CD4-positive, alpha-beta T cell treated with Interleukin-6 for 4 hours (primary cell): ENCODE data around the gene ATP11B.
"Not testable (repeated sequence)": the region's sequence is repeated elsewhere in the genome, so short reads cannot be mapped to it uniquely, and the experiment has no call there.

ENCODE experiments used
- DNase-seq: peaks from one replicate; pipeline ENCODE4 v3.0.0-alpha.2; 2020; ENCODE audit warnings: mixed read lengths

ATP11B gene

DNA sequence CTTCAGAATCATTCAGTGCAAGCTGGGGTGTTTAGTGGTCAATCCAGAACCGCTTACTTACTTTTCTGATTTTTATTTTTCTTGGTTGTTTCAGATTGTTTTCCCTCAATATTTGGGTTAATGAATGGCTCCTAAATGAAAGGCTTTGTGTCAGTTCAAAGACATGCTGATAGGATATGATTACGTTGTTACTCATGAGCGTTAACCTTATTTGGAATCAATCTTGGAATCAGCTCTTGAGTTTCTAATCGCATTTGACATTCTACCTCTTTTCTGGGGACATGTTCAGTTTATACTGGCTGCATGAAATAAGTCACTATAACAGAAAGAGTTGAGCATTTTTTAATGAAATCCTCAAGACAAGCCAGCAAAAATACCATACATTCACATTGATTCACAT is 50.2 kb downstream of the ATP11B start:
- DNase-seq = no peak

DNA sequence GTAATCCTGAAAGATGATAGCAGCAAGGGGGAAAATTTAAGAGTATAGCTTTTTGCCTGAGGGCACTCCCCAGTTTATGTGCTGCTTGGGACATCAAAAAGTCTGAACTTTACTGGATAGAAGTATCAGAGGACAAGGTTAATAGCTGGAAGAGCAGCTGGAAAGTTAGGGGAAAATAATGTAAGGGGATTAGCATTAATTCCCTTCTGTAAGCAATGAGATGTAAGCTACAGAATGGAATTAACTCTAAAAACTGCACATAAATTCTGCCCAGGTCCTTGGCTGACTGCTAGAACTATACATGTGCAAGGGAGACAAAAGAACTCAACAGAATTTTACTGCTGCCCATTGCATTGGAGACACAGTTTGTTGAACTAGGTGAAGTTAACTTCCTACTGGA is 55.6 kb downstream of the ATP11B start:
- no peak for DNase-seq

DNA sequence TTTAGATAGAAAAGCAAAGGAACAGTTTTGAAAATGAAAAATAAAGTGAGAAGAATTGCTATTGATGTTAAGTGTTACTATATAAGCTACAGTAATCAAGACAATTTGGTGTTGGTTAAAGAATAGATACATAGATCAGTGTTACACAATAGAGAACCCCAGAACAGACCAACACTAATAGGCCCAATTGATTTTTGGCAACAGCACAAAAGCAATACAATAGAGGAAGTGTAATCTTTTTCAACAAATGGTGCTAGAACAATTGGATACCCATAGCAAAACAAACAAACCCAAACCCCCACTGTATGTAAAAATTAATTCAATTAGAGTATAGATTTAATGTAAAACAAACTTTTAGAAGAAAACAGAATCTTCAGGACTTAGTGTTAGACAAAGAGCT is 61.8 kb downstream of the ATP11B start:
- no peak for DNase-seq

DNA sequence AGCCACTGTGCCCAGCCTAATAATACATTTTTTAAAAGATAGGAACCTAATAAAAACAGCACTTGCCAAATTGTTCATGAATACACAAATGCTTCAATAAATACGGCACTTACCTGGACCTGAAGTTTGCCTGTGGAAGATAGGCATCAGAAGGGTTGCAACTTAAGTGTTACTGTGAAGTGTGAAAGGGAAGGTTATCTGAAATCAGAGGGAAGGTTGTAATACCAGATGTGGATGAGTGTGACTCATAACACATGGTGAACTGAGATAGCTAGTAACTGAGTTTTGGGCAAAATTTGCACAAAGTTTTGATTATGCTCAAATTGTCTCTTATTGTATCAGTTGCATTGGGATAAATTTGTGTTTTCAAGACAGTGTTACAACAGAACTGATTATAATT is 68.0 kb downstream of the ATP11B start:
- DNase-seq = no peak

DNA sequence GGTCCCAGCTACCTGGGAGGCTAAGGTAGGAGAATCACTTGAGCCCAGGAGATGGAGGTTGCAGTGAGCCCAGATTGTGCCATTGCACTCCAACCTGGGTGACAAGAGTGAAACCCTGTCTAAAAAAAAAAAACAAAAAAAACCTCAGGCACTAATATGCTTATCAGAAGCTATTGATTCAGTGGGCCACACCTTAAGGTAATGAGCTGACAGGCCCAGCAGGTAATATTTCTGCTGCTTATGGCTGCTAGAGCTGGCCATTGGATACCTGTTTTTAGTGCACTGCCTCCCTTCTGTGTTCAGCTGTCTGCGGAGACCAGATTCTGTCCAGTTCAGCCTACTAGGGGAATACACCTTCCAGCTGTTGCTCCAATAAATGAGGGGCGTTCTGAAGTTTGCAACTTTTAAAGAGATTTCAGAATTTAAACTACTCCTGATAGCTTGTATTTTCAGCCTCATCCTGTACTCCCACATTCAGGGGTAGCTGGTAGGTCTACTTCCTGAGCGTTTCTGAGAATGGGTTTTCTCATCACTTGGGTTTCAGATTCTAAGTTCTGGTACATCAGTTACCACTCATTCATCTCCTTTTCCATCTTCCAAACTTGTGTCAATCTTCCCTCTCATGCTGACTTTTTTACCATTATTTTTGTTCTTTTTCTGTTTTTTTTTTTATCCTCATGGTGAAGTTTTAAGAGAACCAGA is 69.0 kb downstream of the ATP11B start:
- DNase-seq = no peak

DNA sequence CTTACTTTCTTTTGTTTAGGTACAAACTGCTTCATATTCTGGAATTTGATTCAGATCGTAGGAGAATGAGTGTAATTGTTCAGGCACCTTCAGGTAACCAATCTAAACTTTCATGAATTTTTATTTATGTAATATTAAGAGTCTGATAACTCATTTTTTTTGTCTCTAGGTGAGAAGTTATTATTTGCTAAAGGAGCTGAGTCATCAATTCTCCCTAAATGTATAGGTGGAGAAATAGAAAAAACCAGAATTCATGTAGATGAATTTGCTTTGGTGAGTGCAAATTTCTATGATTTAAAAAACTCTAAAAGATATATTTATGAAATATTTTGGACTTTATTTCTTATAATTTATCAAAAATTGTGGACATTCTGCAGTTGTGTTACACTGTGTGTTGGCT is 75.8 kb downstream of the ATP11B start:
- no peak for DNase-seq

DNA sequence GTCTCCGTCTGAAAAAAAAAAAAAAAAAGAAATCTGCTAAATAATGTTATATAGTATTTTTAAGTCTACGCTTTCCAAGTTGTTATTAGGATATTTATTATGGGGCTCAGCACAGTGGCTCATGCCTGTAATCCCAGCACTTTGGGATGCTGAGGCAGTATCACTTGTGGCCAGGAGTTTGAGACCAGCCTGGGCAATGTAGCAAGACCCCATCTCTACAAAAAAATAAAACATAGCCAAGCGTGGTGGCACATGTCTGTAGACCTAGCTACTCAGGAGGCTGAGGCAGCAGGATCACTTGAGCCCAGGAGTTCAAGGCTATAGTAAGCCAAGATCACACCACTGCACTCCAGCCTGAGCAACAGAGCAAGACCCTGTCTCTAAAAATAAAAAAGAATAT is 77.6 kb downstream of the ATP11B start:
- DNase-seq = not testable (repeated sequence)

DNA sequence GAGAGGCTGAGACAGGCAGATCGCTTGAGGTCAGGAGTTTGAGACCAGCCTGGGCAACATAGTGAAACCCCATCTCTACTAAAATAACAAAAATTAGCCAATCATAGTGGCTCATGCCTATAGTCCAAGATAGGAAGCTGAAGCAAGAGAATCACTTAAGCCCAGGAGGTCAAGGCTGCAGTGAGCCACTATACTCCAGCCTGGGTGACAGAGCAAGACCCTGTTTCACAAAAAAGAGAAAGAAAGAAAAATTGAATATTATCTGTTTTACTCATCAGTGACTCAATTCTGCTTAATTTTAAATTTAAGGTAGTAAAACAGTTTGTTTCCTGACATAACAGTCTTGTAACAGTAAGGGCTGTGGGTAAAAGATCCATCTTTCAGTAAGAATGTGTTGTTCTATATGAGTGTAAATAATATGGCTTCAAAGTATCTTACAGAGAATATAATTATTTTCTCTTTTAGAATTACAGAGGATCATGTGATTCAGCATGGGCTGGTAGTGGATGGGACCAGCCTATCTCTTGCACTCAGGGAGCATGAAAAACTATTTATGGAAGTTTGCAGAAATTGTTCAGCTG is 85.8 kb downstream of the ATP11B start:
- no peak for DNase-seq

DNA sequence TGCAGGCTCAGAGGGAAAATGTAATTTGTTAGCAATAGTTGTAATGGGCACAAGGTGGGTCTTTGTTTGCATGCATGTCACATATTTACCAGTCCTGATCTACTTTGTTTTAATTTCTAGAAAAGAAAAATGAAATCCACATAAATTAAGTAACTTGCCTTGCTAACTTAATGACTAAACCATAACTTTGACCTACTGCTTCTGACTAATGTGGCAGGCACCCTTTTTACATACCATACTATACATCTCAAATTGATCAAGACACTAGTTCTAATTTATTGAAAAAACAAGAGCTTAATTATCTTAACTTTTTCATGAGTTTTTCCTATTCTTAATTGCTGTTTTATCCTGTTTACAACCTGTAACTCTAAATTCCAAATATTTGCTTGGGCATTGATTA is 93.2 kb downstream of the ATP11B start:
- no peak for DNase-seq

DNA sequence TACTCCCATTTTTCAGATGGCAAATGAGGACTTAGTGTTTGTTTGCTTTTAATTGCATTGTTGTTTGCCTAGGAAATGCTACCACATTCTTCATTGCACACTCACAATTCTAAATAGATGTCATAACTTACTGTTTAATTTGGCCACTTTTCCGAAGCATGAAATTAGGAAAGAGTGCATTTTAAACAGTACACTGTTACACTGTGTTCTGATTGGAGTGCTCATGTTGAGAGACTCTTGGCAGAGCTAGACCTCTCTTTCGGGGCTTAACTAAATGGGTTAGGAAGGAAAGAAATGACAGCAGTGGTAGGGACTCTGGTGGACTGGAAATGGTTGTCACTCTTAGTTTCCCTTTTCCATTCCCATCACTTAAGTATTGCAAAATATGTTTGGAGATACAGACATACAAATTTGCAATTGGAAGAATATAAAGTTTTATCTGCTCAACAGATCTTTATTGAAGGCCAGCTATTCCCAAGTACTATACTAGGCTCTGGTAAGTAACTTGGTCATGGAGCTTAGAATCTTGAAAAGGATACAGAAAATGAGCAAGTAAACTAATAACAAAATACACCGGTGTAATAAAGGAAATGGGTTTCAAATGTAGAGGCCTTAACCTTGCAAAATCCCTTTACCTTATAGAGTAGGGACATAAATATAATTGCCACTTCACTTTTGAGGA is 96.8 kb downstream of the ATP11B start:
- no peak for DNase-seq

DNA sequence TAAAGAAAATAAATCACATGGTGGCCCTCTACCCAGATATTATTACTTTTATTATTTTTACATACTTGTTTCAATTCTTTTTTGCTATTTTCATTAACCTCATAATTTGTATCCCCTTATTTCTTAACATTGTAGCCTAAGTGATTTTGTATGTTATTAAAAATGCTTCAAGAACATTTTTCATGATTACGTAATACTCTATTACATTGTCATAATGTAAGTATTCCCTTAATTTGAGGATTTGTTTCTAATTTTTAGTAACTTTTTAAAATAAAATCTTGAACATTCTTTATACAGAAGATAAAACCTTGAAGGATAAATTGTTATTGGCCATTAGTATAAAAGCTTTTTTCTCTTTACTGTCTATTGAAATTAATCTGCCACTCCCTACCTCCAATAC is 98.1 kb downstream of the ATP11B start:
- no peak for DNase-seq

DNA sequence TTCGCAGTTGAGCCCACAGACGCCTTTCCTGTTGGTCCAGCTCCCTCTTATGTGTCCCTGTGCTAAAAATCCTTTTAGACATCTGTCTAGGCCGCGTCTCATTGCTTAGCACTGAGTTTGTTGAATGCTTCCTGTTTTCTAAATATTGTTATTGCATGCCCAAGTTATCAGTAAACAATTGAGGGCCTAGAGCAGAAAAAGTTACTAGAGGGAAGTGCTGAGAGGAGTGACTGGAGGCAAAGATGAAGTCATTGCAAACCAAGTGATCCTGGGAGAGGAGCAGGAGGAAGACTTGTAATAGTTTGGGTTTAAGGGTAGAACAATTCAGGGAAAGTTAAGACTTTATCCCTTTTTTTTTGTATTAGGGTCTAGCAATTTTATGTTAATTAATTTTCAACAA is 98.9 kb downstream of the ATP11B start:
- DNase-seq = no peak

DNA sequence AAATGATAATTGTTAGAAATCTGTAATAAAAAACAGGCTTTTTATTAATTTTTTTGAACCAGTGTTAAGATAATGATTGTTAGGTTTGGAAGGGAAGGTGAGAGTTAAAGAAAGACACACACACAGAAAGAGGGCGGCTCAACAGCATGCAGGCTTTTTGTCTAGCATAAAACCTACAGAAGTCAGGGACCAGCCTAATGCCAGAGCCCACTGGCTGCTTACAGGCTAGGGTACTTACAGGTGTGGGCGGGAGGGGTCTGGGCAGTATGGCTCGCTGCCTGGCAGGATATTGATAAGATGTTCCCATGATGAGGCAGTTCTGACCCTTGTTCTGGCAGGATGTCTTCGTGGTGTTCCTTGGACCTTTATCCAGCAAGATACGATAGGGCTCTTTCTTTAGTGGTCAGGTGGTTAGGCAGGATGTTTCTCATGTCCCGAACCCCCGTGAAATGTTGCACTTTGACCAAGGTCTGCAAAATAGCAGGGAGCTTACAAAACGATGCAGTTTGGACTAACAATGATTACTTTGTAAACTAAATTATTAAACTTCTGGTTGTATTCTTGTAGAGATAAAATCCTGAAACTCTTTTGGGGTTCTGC is 102.3 kb downstream of the ATP11B start:
- DNase-seq = no peak

DNA sequence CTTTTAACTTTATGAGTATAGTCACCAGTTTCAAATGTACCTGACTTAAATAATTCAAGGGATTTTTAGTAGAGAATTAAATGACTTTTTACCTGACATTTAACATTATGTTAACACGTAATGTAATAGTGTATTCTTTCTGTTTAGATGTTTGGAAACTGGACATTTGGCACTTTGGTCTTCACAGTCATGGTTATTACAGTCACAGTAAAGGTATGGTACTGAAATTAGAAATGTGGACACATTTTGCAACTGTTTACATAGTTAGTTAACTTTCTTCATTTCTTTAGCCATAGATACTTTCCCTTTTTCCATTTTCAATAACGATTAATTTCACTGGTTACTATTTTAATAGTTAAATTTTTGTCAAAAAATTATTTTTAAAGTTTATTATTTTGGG is 103.2 kb downstream of the ATP11B start:
- DNase-seq = no peak

DNA sequence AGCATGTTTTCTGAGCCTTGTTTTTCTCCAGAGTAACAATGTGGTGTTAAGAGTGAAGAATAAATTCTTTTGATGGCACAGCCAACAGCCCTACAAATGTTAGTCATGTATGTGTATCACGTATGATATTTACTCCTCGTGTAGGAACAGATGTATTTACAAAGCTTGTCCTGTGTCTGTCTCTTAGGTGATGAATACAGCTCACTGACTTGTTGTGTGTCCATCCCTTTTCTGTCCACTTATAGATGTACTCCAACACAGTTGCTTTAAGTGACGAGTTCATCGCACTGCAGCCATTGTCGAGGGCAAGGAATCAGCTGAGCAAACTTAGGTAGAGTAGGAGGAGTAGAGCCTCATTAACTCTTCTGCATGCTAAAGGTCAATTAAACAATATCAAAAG is 108.9 kb downstream of the ATP11B start:
- no peak for DNase-seq

DNA sequence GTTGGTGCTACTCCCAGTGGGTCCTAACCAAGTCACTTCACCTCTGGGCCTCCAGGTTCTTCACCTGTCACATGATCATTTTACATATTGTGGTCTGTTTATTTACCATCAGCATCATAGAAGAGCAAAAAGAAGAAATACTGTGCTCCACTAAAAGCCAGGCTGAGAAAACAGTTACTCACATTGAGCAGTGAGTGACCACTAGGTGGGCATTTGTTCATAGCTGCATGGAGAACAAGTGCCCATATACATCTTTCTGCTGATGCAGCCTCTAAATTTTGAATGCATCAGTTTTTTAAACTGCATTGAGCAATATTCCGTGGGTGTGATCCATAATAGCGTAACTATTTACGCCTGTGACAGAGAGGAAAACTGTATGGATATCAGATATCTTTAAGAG is 110.9 kb downstream of the ATP11B start:
- no peak for DNase-seq

DNA sequence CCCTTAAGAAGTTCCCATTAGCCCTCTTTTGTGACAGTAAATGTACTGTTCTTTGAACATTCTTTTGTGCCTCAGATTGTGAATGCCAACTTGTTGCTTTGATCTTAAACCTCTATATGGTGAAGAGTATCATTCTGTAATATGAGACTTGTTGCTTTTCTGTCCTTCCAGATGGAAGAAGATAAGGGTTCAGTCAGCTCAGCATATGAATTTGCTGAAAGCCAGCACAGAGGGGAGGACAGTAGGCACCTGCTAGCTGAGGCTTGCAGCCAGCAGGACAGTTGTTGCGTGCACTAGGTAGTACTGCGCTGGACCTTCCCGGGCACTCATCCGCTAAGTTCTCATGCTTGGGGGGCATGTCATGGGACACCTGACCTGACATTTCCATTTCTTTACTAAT is 112.3 kb downstream of the ATP11B start:
- no peak for DNase-seq

DNA sequence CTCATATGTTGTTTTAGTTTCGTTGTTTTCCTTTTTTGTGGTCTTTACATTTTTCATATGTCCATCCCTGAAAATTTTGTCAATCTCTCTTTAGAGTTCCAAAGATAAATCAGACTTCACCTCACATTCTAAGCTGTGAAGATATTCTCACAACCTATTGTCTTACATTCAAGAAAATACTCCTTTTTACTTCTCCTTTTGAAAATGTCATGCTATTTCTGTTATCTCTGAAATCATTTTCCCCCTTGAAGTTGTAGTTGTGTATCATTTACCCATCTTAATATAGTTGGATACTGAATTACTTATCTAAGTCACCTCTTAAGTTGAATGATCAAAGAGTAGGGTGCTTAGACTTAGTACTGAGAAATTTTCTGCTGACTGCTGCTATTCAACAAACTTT is 112.7 kb downstream of the ATP11B start:
- DNase-seq = no peak

DNA sequence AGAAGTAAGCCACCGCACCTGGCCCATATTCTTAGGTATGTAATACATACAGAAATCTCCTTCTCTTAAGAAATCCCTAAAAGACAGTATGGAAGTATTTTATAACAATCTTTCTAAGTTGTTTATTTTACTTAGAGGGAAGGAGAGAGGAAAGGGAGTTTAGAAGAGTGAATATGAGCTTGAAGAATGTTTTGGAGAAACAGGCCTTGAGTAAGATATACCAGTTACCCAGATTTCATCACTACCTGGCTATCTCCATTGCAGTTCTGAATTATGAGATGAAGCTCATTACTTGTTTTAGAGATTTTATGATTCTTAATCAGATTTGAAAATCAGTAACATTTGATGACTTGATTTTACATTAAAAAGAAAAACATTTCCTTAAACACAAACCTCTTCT is 115.2 kb downstream of the ATP11B start:
- no peak for DNase-seq

DNA sequence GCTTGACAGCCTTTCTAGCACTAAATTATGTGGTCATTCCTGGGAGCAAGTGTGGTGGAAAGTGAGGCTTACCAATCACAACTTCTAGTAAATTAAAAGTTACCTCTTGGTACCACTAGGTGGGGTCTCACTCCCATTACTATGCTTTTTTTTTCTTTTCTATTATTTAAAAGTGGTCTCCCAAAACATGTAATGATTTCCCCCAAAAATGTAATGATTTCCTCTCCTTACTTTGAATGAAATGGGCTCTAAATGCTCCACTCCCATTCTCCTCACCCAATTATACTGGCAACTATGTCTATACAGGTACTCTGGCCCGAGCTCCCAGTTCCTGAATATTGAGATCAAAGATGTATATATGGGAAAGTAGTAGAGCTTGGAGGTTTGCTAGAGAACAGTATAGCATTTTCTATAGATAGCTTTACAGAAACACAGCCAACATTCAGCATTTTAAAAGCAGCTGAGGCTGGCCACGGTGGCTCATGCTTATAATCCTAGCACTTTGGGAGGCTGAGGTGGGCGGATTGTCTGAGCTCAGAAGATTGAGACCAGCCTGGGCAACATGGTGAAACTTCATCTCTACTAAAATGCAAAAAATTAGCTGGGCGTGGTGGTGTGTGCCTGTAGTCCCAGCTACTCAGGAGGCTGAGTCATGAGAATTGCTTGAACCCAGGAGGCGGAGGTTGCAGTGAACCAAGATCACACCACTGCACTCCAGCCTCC is 116.2 kb downstream of the ATP11B start:
- DNase-seq = no peak

DNA sequence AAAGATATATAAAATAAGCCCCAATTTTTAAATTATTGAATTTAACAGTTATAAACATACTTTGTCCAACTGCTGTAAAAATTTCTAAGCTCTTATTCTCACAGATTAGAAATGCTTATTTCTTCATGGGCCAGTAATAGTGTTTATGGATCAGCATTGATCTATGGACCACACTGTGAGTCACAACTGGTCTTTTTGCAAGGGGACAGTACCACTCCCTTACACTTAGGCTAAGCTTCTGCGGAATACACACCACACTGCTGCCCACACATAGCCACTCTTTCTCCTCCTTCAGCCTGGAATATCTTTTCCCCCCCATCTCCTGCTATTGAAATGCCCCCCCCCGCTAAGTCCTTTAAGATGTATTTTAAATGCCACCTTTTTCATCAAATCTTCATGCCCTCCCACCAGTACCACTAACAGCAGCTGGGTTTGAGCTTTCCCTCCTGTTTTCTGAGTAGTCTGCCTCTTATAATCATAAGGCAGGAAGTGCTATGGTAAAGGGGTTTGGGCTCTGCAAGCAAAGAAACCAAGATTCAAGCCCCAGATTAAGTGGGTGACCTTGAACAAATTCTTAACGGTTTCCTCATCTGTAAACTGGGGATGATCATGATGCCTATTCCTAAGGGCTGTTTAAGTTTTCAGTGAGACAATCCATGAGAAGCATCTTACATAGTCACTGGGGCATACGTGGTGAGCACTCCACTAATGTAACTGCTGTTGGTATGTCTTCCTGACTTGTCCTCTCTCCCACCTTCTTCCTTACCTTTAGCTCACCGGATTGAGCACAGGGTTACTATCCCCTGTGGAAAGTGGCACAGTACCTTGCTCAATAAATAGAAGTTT is 117.9 kb downstream of the ATP11B start:
- no peak for DNase-seq

DNA sequence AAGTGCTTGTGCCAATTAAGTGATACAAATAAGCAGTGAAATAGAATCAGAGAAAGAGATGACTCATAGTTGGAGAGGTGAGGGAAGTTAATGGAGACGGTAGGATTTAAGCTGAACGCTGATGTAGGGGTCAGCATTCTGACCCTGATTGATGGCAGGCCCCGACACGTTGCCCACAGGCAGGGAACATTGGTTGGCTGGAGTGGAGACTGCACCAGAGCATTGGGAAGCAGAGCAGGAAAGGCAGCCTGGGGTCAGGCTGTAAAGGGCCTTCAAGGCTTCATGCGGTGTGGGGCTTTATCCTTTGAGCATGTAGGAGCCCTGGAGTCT is 118.4 kb downstream of the ATP11B start:
- no peak for DNase-seq

DNA sequence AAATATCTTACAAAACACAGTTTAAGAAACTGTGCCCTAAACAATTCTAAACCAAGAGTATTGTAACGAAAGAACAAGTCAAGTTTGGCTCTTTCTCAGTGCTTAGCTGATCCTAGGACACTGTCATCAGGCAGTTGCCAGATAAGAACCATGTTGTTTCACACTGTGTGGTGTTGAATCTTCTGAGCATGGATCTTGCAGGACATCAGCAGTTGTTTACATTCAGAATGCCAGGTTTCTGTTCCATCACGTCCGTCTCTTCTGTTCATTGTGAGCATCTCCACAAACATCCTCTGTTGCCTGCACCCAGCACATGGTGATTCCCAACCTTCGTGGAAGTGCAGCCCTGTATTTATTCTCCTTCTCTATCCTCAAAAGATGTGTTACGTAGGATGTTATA is 119.2 kb downstream of the ATP11B start:
- DNase-seq = no peak
